NCI-H460 (cell line): ENCODE results near the gene NXPH1. TPM values are rescaled to one million over a fixed set of nuclear protein-coding genes. Genes with fewer than 3 reads are reported as not detected.

Source experiments
- DNase-seq: peaks from one replicate; pipeline ENCODE4 v3.0.0-alpha.2; 2016; ENCODE audit warnings: low read depth; ENCODE audit errors: extremely low read depth
- total RNA-seq: library from RNA; depleted of rRNA; stranded (reverse); fragments of >200 nt; shearing (Covaris generic); gene quantifications from 2 replicates; pipeline ENCODE4 v1.2.3, GENCODE V29; 2014

Gene NXPH1
- total RNA-seq, 1 experiment from 2014 or later, result 2.4 TPM

GRCh38 chr7:8585591-8585990 is 152.2 kb downstream of the NXPH1 start:
- no peak for DNase-seq

- DNase-seq, result no peak
Measured at GRCh38 chr7:8590225-8590624, 156.8 kb downstream of the NXPH1 start.

- no peak for DNase-seq
Measured at GRCh38 chr7:8590791-8591190, 157.4 kb downstream of the NXPH1 start.

GRCh38 chr7:8591289-8591688 is 157.9 kb downstream of the NXPH1 start:
- no peak for DNase-seq

- DNase-seq, result no peak
Measured at GRCh38 chr7:8592167-8592566, 158.8 kb downstream of the NXPH1 start.

GRCh38 chr7:8594115-8594514 is 160.7 kb downstream of the NXPH1 start:
- DNase-seq, result no peak

- no peak for DNase-seq
Measured at GRCh38 chr7:8597565-8597964, 164.2 kb downstream of the NXPH1 start.

GRCh38 chr7:8601121-8601520 is 167.7 kb downstream of the NXPH1 start:
- DNase-seq, result no peak

GRCh38 chr7:8605221-8605620 is 171.8 kb downstream of the NXPH1 start:
- no peak for DNase-seq

- no peak for DNase-seq
Measured at GRCh38 chr7:8612584-8612983, 179.2 kb downstream of the NXPH1 start.

- no peak for DNase-seq
Measured at GRCh38 chr7:8613191-8613590, 179.8 kb downstream of the NXPH1 start.

- DNase-seq, result no peak
Measured at GRCh38 chr7:8615019-8615418, 181.6 kb downstream of the NXPH1 start.

GRCh38 chr7:8618441-8619070 is 185.1 kb downstream of the NXPH1 start:
- DNase-seq, result no peak

- no peak for DNase-seq
Measured at GRCh38 chr7:8620169-8620568, 186.8 kb downstream of the NXPH1 start.

- no peak for DNase-seq
Measured at GRCh38 chr7:8625612-8626011, 192.2 kb downstream of the NXPH1 start.

- no peak for DNase-seq
Measured at GRCh38 chr7:8627325-8627724, 193.9 kb downstream of the NXPH1 start.

GRCh38 chr7:8628656-8629055 is 195.2 kb downstream of the NXPH1 start:
- DNase-seq, result no peak

- DNase-seq, result no peak
Measured at GRCh38 chr7:8629504-8629903, 196.1 kb downstream of the NXPH1 start.

- DNase-seq, result no peak
Measured at GRCh38 chr7:8637322-8637721, 203.9 kb downstream of the NXPH1 start.

- no peak for DNase-seq
Measured at GRCh38 chr7:8638076-8638475, 204.7 kb downstream of the NXPH1 start.

- DNase-seq, result no peak
Measured at GRCh38 chr7:8639668-8640067, 206.3 kb downstream of the NXPH1 start.

GRCh38 chr7:8640671-8641070 is 207.3 kb downstream of the NXPH1 start:
- no peak for DNase-seq
